AG04449 (cell line): ENCODE data around the gene SGMS1.

ENCODE experiments used
- CTCF ChIA-PET: fragments of 350-600 bp; formaldehyde crosslinking; extraction: SDS; loops from one replicate; lab custom pipeline; 2021; ENCODE audit warnings: antibody characterized with exemption; lab: Yijun Ruan, JAX
- POLR2A ChIA-PET: fragments of 400-600, 350-600 bp; formaldehyde crosslinking; extraction: SDS; loops from one replicate; lab custom pipeline; 2020; ENCODE audit warnings: antibody characterized with exemption, inconsistent platforms; lab: Yijun Ruan, JAX
- DNase-seq: peaks from one replicate; pipeline ENCODE4 v3.0.0-alpha.2; 2010; ENCODE audit warnings: low read depth, low spot score
- H3K4me3 ChIP-seq: 2 replicates; pipeline ENCODE4 v1.5.1; 2011; ENCODE audit warnings: low read depth, mild to moderate bottlenecking, control low read depth, low read length
- TF ChIP-seq, protein P1 (sequence below): IDR thresholded peaks from one replicate; pipeline ENCODE4 v1.5.1; 2011; ENCODE audit warnings: mild to moderate bottlenecking, moderate library complexity, low read length, control low read depth, inconsistent platforms; ENCODE audit not compliant: insufficient read depth; ENCODE audit errors: missing control alignments

SGMS1 gene

DNA sequence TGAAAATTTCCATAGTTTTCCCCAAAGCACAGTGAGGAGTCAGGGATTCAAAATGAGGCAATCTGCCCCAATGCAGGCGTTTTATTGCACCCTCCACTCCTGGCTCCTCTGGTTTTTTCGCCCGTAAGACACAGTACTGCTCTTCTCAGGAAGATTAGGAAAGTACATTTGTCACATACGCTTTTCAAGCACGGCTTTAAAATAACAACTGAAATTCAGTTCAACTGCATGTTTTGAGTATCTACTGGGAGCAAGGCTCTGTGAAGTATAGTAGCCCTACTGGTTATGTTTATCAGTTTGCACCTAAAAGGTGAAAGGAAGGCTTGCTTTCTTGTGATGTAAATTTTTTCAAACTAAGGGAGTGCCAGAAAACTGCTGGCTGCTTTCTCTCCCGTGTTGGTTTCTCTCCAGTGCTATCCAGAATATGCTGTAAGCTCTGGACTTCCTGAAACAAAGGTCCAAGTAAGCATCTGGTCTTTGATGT, 1.9 kb upstream of the SGMS1 start:
- TF ChIP-seq, protein P1, sequence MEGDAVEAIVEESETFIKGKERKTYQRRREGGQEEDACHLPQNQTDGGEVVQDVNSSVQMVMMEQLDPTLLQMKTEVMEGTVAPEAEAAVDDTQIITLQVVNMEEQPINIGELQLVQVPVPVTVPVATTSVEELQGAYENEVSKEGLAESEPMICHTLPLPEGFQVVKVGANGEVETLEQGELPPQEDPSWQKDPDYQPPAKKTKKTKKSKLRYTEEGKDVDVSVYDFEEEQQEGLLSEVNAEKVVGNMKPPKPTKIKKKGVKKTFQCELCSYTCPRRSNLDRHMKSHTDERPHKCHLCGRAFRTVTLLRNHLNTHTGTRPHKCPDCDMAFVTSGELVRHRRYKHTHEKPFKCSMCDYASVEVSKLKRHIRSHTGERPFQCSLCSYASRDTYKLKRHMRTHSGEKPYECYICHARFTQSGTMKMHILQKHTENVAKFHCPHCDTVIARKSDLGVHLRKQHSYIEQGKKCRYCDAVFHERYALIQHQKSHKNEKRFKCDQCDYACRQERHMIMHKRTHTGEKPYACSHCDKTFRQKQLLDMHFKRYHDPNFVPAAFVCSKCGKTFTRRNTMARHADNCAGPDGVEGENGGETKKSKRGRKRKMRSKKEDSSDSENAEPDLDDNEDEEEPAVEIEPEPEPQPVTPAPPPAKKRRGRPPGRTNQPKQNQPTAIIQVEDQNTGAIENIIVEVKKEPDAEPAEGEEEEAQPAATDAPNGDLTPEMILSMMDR: no peak
- ChIA-PET POLR2A (interaction anchor here (1.2 kb wide), 1 partner anchor 21 kb away, joined by 6 read pairs; no protein-coding TSS in a partner anchor), CTCF (interaction anchor here (0.6 to 2.1 kb wide), 4 partner anchors 10 to 291 kb away, joined by 3 to 8 read pairs (median 4); no protein-coding TSS in a partner anchor)
- peak overlapping the region; percentile 83 for H3K4me3 ChIP-seq
- no peak for DNase-seq

DNA sequence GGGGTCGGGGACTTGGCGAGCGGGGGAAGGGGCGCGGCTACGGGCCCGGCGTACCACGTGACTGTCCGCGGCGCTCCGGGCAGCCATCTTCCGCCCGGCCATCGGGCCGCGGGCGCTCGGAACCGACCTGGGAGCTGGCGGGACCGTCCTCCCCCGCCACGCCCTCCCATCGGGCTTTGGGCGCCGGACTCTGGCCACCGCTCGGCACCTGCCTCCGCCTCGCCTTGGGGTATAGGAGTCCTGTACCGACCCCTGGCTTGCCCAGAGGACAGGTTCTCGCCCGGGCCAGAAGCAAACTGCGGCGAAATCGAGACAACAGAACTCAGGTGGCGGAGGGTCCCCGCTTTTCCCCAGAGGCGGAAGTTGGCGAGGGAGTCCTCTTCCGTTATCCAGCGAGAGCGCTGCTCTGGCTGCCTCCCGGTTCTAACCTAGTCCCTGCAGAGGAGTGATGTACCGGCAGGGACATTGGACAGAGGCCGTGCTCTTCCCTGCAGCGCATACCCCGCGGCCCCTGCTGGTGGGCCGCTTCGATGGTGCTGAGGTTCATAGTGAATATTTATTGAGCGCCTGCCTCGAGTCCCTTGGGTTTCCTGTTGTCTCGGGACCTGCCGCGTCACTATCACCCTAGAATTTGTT, 1.2 kb upstream of the SGMS1 start:
- no peak for DNase-seq
- POLR2A ChIA-PET: interaction anchor here (0.6 to 1.3 kb wide), 8 partner anchors 10 to 219 kb away, joined by 3 to 8 read pairs (median 4); no protein-coding TSS in a partner anchor
- CTCF ChIA-PET: interaction anchor here (1.2 to 2.1 kb wide), 5 partner anchors 10 to 257 kb away, joined by 3 to 10 read pairs (median 5); no protein-coding TSS in a partner anchor
- TF ChIP-seq, protein P1: peak; percentile 74
- H3K4me3 ChIP-seq: peak overlapping the region; percentile 83

DNA sequence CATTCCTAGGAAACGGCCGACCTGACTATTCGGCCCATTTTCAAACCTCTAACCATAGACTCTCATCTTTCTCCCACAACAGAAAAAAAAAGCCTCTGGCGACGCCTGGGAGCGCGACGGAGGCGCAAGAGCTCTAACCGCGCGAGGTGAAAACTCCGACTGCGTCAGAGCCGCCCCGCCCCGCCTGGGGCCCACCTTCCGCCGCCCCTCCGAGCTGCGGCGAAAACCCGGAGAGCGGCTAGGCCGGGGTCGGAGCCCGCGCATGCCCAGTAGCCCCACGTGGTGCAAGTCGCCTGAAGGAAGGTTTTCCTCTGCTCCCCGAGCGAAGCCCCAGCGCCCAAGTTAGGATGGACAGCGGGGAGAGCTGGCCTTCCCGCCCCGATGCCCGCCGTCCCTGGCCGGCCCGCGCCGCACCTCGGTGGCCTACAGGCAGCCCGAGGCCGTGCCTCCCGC, 683 bp upstream of the SGMS1 start:
- CTCF ChIA-PET: interaction anchor here (0.7 to 2.1 kb wide), 7 partner anchors 10 to 257 kb away, joined by 3 to 10 read pairs (median 5); no protein-coding TSS in a partner anchor
- peak; percentile 69 for DNase-seq
- TF ChIP-seq, protein P1: no peak
- POLR2A ChIA-PET: interaction anchor here (0.6 to 1.3 kb wide), 8 partner anchors 11 to 299 kb away, joined by 3 to 8 read pairs (median 4); no protein-coding TSS in a partner anchor
- peak overlapping the region; percentile 83 for H3K4me3 ChIP-seq

DNA sequence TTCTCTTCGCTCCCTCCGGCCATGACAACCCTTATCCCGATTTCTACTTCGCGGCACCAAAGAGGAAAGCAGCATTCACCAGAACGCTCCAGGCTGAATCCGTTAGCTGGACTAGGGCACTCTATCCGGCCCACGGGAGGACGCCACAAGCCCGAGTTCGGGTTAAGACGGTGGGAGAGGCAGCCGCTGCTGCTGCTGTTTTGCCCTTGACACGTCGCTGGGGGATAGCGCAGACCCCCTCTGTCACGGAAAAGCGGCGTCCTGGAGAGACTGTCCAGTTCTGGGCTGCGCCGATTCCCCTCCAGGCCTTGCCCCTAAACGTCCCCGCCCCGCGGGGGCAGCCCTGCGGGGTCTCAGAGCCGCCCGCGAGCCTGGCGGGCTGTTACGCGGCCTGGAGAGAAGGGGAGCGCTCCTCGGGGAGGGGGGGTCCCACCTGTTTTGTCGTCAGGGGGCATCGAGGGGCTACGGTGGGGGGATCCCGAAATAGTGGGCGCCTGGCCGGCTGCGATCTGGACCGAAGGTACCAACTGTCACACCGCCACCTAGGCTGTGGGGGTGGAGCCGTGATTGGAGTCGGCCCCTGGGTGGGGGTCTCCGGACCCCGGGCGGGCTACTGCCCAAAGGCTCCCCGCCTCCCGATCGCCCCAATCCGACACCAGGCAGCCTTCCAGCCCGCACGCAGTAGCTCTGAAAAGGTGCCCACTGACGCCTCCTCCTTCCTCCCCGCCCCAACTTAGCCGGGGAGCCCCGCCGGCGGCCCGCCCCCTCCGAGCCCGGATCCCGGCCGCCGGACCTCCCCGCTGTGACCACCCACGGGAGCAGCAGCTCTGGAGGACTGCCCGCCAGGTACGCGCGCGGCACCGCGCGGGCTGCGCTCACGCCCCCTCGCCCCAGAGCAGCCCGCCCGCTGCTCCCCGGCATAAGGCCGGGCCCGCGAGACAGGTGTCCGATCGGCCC, 772 bp downstream of the SGMS1 start:
- ChIA-PET POLR2A (interaction anchor here (1.0 to 1.1 kb wide), 2 partner anchors 18 to 88 kb away, joined by 3 to 4 read pairs; no protein-coding TSS in a partner anchor), CTCF (interaction anchor here (1.0 to 2.8 kb wide), 5 partner anchors 10 to 347 kb away, joined by 3 to 16 read pairs (median 6); no protein-coding TSS in a partner anchor)
- TF ChIP-seq, protein P1: no peak
- no peak for DNase-seq
- H3K4me3 ChIP-seq: peak overlapping the region; percentile 83

DNA sequence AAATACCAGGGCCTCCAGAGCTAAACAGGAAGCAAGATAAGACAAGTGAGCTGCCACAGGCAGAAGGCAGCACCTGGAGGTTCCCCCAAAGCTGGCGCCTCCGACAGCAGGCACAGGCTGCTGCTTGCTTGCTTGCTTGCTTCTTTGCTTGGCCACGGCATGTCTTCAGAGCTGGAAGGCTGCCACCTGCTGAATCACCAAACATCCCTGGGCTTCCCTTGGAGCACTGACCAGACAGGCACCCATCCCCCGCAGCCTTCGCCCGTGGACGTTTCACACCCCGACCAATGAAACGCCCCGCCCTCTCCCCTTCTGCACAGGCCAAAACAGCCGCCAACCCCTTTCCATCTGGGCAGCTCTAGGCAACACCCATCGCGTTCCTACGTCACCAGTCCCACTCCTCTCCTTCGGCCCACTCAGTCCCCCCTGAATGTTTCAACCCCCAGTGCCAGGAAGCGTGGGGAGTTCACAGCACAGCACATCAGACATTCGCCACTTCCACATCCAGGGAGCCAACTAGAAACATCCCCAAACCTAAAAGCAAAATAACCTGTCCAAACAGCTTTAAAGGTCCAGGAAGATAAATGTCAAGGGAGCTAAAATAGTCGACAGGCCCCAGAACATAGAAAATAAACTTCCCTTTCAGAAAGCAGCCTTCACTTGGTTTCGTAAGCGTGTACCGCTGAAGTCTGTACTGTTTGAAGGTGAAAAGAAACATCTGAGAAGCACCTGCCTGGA, 1.6 kb downstream of the SGMS1 start:
- POLR2A ChIA-PET: interaction anchor here (0.7 to 1.1 kb wide), 3 partner anchors 17 to 296 kb away, joined by 3 to 7 read pairs (median 4); no protein-coding TSS in a partner anchor
- CTCF ChIA-PET: interaction anchor here (0.7 to 2.8 kb wide), 7 partner anchors 9 to 346 kb away, joined by 3 to 16 read pairs (median 4); no protein-coding TSS in a partner anchor
- H3K4me3 ChIP-seq: peak overlapping the region; percentile 83
- peak; percentile 72 for DNase-seq
- TF ChIP-seq, protein P1: no peak
